Vagina (tissue), 2 donors: ENCODE results near the gene KLHL29.

Experiments
- CTCF ChIP-seq, 3 experiments: fragments of 450-650 bp in 2 of 3; fragments of 200-600 bp in 1 of 3; sonication (generic) in 1 of 3; IDR thresholded peaks; one replicate each; pipeline ENCODE4 v1.5.1; 2017 to 2019; ENCODE audit warnings: antibody characterized with exemption in 3 of 3, mild to moderate bottlenecking in 2 of 3, moderate library complexity in 2 of 3
- POLR2A ChIP-seq, 2 donors: fragments of 450-650 bp; IDR thresholded peaks; one replicate each; pipeline ENCODE4 v1.6.1; 2017; ENCODE audit warnings: antibody characterized with exemption in 2 of 2, mild to moderate bottlenecking in 2 of 2, moderate library complexity in 2 of 2

- no peak for TF ChIP-seq CTCF (IDR thresholded peaks at IDR 0.05)
- no peak for TF ChIP-seq POLR2A (IDR thresholded peaks at IDR 0.05)
Measured at GRCh38 chr2:23454501-23455120, 69.6 kb downstream of the KLHL29 start.
